Measurements from ENCODE around the gene NFU1. TPM values are rescaled to one million over a fixed set of nuclear protein-coding genes. Genes with fewer than 3 reads are reported as not detected.
"Not testable (repeated sequence)": the region's sequence is repeated elsewhere in the genome, so short reads cannot be mapped to it uniquely, and the experiment has no call there.

Gene NFU1
- total RNA-seq, 2 experiments from 2014 or later: 28.5 to 40.9 TPM

DNA sequence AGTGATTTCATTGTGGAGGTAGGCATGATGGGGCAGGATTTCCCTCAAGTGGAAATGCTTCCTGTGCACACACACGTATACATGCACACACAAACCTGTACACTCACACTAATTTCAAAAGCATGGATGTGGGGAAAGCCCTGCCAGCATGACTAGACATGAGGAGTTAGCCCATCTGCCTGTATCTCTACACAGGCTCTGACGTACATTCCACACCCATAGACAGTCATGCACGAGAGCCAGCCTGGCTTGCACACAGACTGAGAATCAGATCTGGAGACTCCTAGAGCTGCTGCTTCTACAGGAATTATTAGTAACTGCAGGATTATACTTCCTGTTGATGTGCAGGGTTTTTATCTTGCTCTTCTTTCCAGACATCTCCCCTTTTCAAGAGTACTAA, 27.3 kb upstream of the NFU1 start:
- CTCF ChIA-PET: no interaction called here
- Mint-ChIP-seq H3K4me1 (peaks cover 10% of the 10 kb centered on the region), H3K27ac (no peak overlapping the region), H3K9me3 (ENCODE audit: low read depth) (no peaks in the 10 kb centered on the region), H3K27me3 (no peaks in the 10 kb centered on the region), H3K36me3 (peaks cover 37% of the 10 kb centered on the region), H3K4me3 (no peak overlapping the region)
- DNase-seq (no peak), ATAC-seq (no peak)

DNA sequence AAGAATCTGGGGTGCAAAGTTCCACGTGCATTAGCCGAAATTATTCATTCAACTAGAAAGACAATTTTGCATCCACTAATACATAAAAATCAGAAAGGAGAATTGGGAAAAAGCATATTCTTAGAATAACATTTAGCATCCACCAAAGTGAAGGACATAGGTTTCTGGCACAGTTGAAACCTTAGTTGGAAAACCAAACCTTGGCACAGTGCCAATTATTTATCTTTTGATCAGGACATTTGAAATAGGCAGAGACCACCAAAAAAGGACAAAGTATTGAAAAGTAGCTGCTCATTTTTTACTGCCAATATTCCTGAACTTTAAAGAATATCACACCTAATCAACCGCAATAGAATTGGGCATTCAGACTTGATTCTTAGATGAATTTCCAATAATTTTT, 25.5 kb upstream of the NFU1 start:
- CTCF ChIA-PET: interaction anchor here (0.8 to 1.2 kb wide), 3 partner anchors 10 to 87 kb away, joined by 3 read pairs; no protein-coding TSS in a partner anchor
- no peak overlapping the region for H3K4me3 Mint-ChIP-seq

DNA sequence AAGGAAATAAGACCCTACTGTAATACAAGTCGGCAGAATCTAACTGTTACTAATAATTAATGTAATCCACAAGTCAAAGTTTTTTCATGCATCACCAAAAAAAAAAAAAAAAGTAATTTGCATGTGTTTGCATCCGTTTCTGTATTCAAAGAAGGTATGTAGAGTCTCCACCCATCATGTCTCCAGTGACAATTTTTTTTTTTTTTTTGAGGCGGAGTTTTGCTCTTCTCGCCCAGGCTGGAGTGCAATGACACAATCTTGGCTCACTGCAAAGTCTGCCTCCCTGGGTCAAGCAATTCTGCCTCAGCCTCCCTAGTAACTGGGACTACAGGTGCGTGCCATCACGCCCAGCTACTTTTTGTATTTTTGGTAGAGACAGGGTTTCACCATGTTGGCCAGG, 24.2 kb upstream of the NFU1 start:
- Mint-ChIP-seq H3K9me3 (ENCODE audit: low read depth) (no peaks in the 10 kb centered on the region), H3K4me3 (no peak overlapping the region), H3K4me1 (no peaks in the 10 kb centered on the region), H3K27me3 (no peaks in the 10 kb centered on the region), H3K27ac (no peak overlapping the region), H3K36me3 (peaks cover 25% of the 10 kb centered on the region)
- CTCF ChIA-PET: no interaction called here
- no peak for ATAC-seq
- no peak for DNase-seq

More for the DNA sequence above, 25.5 kb upstream of the NFU1 start:
- ATAC-seq (no peak), DNase-seq (no peak)
- H3K27ac Mint-ChIP-seq: no peak overlapping the region
- no peaks in the 10 kb centered on the region for H3K9me3 Mint-ChIP-seq (ENCODE audit: low read depth)
- H3K36me3 Mint-ChIP-seq: peaks cover 31% of the 10 kb centered on the region
- peaks cover 10% of the 10 kb centered on the region for H3K4me1 Mint-ChIP-seq
- H3K27me3 Mint-ChIP-seq: no peaks in the 10 kb centered on the region

DNA sequence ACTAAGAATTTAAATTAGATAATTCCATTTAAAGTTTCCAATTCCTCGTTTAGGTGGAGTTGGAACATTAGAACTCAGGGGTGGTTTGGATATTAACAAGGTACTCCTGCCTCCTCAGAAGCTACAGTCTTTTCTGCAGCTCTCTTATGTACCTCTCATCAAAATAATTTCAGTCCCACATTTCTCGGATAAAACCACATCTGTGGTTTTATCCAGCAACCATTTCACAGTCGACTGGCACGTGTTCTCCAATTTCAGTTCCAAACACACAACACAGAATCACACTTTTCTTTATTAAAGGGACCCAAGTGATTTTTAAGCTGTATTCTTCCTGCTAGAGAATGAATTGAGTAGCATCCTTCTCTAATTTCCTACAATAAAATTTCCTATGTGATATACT, 22.7 kb upstream of the NFU1 start:
- CTCF ChIA-PET: interaction anchor here (1.1 kb wide), 1 partner anchor 23 kb away, joined by 4 read pairs; the partner anchor contains the start of gene NFU1
- no peaks in the 10 kb centered on the region for H3K4me1 Mint-ChIP-seq
- DNase-seq (no peak), ATAC-seq (no peak)
- no peak overlapping the region for H3K4me3 Mint-ChIP-seq
- H3K27me3 Mint-ChIP-seq: peaks cover 7% of the 10 kb centered on the region
- H3K27ac Mint-ChIP-seq: no peak overlapping the region
- peaks cover 11% of the 10 kb centered on the region for H3K36me3 Mint-ChIP-seq
- no peaks in the 10 kb centered on the region for H3K9me3 Mint-ChIP-seq (ENCODE audit: low read depth)

DNA sequence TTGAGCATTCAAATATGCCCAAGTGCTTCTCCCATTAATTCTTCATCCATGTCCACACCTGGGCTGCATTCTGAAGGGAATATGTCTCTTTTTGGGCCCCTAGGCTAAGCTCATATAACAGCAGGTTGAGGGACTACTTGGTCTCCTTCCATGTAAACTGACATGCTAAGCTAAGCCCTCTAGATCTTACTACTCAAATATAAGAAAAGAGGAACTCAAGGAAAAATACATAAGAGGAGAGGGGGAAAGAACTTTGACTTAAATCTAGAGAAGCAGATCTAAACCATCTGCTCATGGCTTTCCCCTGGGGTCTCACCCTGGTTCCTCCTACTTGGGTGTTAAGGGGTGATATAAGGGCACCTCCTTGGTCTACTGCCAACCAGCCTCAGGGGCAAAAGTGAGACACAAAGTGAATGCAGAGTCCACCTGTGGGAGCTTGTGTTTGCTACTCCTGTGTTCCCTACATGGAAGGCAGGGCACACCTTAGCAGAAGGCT, 19.8 kb upstream of the NFU1 start:
- no peak overlapping the region for H3K27ac Mint-ChIP-seq
- CTCF ChIA-PET: no interaction called here

DNA sequence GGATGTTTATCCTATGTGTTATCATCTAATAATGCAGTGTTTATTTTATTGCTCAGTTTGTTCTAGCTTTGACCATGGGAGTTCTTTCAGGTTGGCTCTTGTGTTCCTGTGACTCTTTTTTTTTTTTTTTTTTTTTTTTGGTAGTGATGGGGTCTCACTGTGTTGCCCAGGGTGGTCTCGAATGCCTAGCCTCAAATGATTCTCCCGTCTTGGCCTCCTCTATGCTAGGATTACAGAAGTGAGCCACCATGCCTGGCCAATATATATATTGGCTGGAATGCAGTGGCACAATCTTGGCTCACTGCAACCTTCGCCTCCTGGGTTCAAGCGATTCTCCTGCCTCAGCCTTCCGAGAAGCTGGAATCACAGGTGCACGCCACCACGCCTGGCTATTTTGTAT, 18.9 kb upstream of the NFU1 start:
- CTCF ChIA-PET: no interaction called here
- peaks cover 13% of the 10 kb centered on the region for H3K4me1 Mint-ChIP-seq
- peaks cover 20% of the 10 kb centered on the region for H3K27me3 Mint-ChIP-seq

More for the DNA sequence above, 19.8 kb upstream of the NFU1 start:
- H3K4me1 Mint-ChIP-seq: peaks cover 13% of the 10 kb centered on the region
- ATAC-seq (no peak), DNase-seq (no peak)
- H3K4me3 Mint-ChIP-seq: no peak overlapping the region
- no peaks in the 10 kb centered on the region for H3K9me3 Mint-ChIP-seq (ENCODE audit: low read depth)
- H3K36me3 Mint-ChIP-seq: peaks cover 3% of the 10 kb centered on the region
- peaks cover 20% of the 10 kb centered on the region for H3K27me3 Mint-ChIP-seq

DNA sequence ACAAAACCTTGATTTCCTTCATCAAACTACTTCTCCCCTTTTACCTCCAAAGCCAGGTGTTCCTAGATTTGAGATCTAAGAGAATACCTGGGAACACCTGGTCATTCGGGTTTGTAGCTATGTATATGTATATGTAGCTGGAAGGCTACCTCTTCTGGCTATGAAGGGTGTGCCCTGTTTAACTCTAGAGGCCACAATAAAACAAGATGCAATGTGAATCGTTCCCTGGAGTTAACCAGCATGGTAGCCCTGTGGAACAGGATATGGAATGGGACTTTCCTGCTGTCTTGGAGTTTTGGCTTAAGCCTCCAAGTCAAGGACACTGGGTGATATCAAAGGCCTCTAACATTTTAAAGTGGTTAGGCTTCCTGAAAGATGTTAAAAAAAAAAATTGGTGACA, 17.7 kb upstream of the NFU1 start:
- DNase-seq (no peak), ATAC-seq (no peak)
- no peaks in the 10 kb centered on the region for H3K9me3 Mint-ChIP-seq (ENCODE audit: low read depth)
- no peak overlapping the region for H3K4me3 Mint-ChIP-seq
- H3K27me3 Mint-ChIP-seq: peaks cover 26% of the 10 kb centered on the region
- H3K36me3 Mint-ChIP-seq: no peaks in the 10 kb centered on the region
- CTCF ChIA-PET: no interaction called here
- no peak overlapping the region for H3K27ac Mint-ChIP-seq
- peaks cover 13% of the 10 kb centered on the region for H3K4me1 Mint-ChIP-seq

More for the DNA sequence above, 18.9 kb upstream of the NFU1 start:
- Mint-ChIP-seq H3K36me3 (no peaks in the 10 kb centered on the region), H3K9me3 (ENCODE audit: low read depth) (no peaks in the 10 kb centered on the region), H3K27ac (no peak overlapping the region), H3K4me3 (no peak overlapping the region)
- no peak for ATAC-seq
- DNase-seq: no peak

DNA sequence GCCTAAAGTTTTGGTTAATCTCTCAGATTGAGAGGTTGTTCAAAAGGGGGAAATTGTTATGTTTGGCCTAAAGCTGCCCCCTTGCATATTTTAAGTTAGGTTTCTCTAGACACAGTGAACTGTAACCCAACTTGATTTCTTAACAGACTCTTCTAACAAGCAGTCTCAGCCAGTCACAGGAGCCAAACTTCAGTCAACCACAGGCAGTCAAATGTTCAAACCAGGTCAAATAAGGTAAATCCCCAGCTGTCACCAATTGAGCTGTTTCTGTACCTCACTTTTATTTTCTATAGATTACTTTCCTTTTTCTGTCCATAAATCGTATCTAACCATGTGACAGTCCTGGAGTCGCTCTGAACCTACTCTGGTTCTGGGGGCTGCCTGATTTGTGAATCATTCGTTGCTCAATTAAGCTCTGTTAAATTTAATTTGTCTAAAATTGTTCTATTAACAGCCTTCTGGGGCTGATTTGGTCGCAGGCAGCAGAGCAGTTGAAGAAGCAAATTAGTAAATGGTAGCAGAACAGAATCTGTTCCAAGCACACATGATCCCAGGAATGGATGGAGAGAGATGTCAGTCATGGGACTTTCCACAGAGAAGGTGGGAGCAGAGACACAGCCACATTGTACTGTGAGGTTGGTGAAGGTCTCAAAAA, 16.4 kb upstream of the NFU1 start:
- Mint-ChIP-seq H3K4me1 (peaks cover 13% of the 10 kb centered on the region), H3K9me3 (ENCODE audit: low read depth) (no peaks in the 10 kb centered on the region), H3K27ac (no peak overlapping the region), H3K36me3 (no peaks in the 10 kb centered on the region), H3K4me3 (no peak overlapping the region), H3K27me3 (peaks cover 28% of the 10 kb centered on the region)
- CTCF ChIA-PET: interaction anchor here (0.6 kb wide), 1 partner anchor 151 kb away, joined by 3 read pairs; no protein-coding TSS in a partner anchor
- no peak for DNase-seq
- peak; percentile 58 for ATAC-seq

DNA sequence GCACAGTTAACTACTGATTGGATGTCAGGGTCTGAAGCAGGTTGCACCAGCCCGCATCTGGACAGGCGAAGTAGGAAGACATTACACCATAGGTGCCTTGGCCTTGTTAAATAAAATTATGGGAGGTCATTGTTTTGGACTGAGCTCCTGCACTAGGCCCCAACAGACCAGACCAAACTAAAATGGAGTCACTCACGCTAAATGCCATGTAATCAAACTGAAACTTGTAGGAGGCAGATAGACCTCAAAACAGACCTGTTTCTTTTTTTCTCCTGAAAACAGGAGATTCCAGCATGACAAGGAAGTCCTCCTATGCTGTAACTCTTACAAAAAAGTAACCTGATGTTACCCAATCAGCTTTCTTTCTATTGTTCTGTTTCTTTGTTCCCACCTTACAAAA, 15.5 kb upstream of the NFU1 start:
- H3K4me3 Mint-ChIP-seq: no peak overlapping the region
- H3K36me3 Mint-ChIP-seq: no peaks in the 10 kb centered on the region
- peaks cover 28% of the 10 kb centered on the region for H3K27me3 Mint-ChIP-seq
- CTCF ChIA-PET: interaction anchor here (0.6 to 1.3 kb wide), 3 partner anchors 11 to 150 kb away, joined by 3 read pairs; partner anchors contain the start of gene NFU1
- no peaks in the 10 kb centered on the region for H3K9me3 Mint-ChIP-seq (ENCODE audit: low read depth)
- ATAC-seq (no peak), DNase-seq (no peak)
- no peak overlapping the region for H3K27ac Mint-ChIP-seq
- H3K4me1 Mint-ChIP-seq: peaks cover 13% of the 10 kb centered on the region

DNA sequence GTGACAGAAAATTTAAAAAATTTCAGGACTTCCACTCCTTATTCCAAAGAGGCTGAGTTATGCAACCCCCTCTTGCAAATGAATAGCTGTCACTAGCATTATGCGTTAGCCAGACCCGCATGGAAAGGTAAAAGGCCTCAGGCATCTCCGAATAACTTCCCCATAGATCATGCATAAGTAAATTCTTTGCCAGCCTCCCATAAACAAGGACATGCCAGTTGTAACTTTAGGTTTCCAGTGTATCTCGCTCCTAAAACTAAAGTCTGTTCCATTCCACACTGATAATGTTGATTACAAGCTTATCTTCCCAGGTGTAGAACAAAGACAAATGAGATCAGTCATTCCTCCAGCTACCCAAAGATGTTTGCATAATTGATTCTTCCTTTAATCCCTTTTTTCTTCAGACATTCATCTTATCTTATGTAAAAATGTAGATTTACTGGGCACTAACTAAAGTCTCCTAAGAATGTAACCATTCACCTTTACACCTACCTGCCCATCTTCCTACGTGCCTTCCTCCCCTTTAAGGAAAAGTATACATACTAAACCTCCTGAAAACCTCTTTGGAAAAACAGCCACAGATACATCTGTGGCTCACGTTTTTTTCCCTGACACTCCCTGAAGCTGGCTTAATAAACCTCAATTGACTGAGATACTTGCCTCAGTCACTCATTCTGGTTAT, 13.6 kb upstream of the NFU1 start:
- ATAC-seq (no peak), DNase-seq (no peak)
- Mint-ChIP-seq H3K27ac (no peak overlapping the region), H3K4me3 (no peak overlapping the region), H3K27me3 (peaks cover 28% of the 10 kb centered on the region), H3K4me1 (peaks cover 13% of the 10 kb centered on the region), H3K36me3 (no peaks in the 10 kb centered on the region), H3K9me3 (ENCODE audit: low read depth) (no peaks in the 10 kb centered on the region)
- CTCF ChIA-PET: no interaction called here

DNA sequence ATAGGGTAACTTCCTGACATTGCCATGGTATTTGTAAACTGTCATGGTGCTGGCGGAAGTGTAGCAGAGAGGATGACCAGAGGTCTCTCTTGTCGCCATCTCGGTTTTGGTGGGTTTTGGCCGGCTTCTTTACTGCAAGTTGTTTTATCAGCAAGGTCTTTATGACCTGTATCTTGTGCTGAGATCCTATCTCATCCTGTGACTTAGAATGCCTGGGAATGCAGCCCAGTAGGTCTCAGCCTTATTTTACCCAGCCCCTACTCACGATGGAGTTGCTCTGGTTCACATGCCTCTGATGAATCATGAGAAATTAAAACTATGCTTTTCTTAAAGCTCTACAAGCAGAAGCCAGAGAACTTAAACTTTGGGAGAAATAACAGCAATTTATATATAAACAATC, 12.7 kb upstream of the NFU1 start:
- peaks cover 13% of the 10 kb centered on the region for H3K4me1 Mint-ChIP-seq
- H3K9me3 Mint-ChIP-seq (ENCODE audit: low read depth): no peaks in the 10 kb centered on the region

DNA sequence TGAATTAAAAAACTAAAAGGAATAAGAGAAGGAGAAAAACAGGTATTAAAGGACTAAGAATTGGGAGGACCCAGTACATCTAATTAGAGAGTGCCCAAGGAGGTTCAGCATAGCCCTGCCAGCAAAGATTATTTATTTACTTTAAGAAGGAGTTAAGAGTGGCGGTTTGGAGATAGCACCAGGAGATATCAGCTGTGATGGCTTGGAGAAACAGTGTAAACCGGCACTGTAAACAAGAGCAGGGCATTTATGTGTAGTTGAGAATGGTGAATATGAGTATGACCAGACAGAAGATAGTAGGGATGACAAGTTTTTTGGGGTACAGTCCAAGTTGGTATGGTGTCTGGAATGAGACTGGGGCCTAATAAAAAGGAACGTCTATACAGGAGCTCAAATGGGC, 6.4 kb upstream of the NFU1 start:
- not testable (repeated sequence) for DNase-seq; ATAC-seq; H3K27me3 Mint-ChIP-seq; H3K9me3 Mint-ChIP-seq (ENCODE audit: low read depth); H3K4me1 Mint-ChIP-seq; H3K27ac Mint-ChIP-seq; H3K4me3 Mint-ChIP-seq; H3K36me3 Mint-ChIP-seq
- CTCF ChIA-PET: interaction anchor here (1.0 kb wide), 1 partner anchor 34 kb away, joined by 3 read pairs; no protein-coding TSS in a partner anchor

More for the DNA sequence above, 12.7 kb upstream of the NFU1 start:
- ATAC-seq: no peak
- Mint-ChIP-seq H3K4me3 (no peak overlapping the region), H3K36me3 (no peaks in the 10 kb centered on the region), H3K27ac (no peak overlapping the region), H3K27me3 (peaks cover 21% of the 10 kb centered on the region)
- DNase-seq: no peak
- CTCF ChIA-PET: no interaction called here

DNA sequence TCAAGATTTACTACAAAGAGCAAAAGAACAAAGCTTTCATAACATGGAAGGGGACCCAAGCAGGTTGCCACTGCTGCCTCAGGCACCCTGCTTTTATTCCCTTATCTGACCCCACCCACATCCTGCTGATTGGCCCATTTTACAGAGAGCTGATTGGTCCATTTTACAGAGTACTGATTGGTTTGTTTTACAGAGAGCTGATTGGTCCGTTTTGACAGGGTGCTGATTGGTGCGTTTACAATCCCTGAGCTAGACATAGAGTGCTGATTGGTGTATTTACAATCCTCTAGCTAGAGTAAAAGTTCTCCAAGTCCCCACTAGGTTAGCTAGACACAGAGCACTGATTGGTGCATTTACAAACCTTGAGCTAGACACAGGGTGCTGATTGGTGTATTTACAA, 2.3 kb upstream of the NFU1 start:
- CTCF ChIA-PET: not testable (repeated sequence)

DNA sequence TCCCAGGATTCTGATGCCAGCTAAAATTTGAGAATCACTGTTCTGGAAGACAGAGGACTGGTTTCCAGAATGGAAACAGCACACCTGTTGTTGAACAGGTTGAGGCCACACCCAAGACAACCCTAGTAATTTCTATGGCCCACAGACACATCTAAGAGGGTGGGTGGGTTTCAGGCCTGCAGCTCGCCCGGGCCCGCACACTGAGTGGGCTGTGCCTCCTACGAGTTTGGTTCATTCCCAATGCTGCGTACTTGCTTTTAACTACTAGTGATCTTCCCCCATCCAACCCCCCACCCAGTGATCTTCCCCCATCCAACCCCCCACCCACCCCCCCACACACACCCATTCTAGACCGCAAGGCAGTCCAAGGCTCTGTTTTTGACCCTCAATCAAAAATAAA, 1.3 kb upstream of the NFU1 start:
- Mint-ChIP-seq H3K27ac (peak overlapping the region; percentile 28), H3K4me1 (peaks cover 24% of the 10 kb centered on the region), H3K27me3 (no peaks in the 10 kb centered on the region), H3K9me3 (ENCODE audit: low read depth) (no peaks in the 10 kb centered on the region), H3K36me3 (peaks cover 13% of the 10 kb centered on the region), H3K4me3 (no peak overlapping the region)
- CTCF ChIA-PET: interaction anchor here (1.4 to 2.2 kb wide), 3 partner anchors 53 to 175 kb away, joined by 3 to 8 read pairs (median 8); no protein-coding TSS in a partner anchor
- no peak for ATAC-seq
- DNase-seq: no peak

More for the DNA sequence above, 2.3 kb upstream of the NFU1 start:
- not testable (repeated sequence) for H3K27ac Mint-ChIP-seq; ATAC-seq; H3K9me3 Mint-ChIP-seq (ENCODE audit: low read depth); H3K27me3 Mint-ChIP-seq; H3K4me3 Mint-ChIP-seq; DNase-seq
- Mint-ChIP-seq H3K36me3 (peaks cover 12% of the 10 kb centered on the region), H3K4me1 (peaks cover 23% of the 10 kb centered on the region)
